Measurements from ENCODE around the gene HLA-A. TPM values are rescaled to one million over a fixed set of nuclear protein-coding genes. Genes with fewer than 3 reads are reported as not detected.

HLA-A gene
- total RNA-seq, 1 donor, result 268 TPM

DNA sequence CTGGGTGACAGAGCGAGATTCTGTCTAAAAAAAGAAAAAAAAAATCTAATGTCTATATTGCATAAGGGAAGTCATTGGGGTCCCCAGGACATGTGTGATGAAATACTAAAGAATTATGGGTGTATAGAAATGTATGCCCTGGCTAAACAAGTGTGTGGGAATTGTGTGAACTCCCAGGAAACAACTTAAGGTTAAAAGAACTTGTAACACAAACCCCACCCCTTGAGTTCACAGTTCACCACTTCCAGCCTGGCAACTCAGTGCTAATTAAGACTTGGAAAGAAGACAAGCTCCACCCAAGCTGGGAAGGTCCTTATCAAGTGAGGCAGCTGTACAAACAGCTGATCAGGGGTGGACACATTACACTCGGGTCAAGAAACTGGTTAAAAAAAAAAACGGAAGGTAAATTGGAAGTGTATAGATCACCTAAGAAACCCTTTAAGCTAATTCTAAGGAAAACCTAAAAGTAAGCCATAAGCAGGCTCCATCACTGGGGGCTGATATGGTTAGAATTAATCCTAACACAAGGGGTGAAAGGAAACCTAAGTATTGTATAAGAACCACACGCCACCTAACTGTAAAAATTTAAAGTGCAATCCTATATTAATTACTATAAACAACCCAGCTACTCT is 25.2 kb downstream of the HLA-A start:
- H3K27me3 ChIP-seq (ENCODE audit: insufficient read depth, low read length), result peaks cover 5% of the 10 kb centered on the region
- H4K20me1 ChIP-seq (ENCODE audit: insufficient read depth, low read length), result no peaks in the 10 kb centered on the region
- no peak overlapping the region for H3K27ac ChIP-seq (ENCODE audit: low read depth, low read length)
- TF ChIP-seq, protein P1, sequence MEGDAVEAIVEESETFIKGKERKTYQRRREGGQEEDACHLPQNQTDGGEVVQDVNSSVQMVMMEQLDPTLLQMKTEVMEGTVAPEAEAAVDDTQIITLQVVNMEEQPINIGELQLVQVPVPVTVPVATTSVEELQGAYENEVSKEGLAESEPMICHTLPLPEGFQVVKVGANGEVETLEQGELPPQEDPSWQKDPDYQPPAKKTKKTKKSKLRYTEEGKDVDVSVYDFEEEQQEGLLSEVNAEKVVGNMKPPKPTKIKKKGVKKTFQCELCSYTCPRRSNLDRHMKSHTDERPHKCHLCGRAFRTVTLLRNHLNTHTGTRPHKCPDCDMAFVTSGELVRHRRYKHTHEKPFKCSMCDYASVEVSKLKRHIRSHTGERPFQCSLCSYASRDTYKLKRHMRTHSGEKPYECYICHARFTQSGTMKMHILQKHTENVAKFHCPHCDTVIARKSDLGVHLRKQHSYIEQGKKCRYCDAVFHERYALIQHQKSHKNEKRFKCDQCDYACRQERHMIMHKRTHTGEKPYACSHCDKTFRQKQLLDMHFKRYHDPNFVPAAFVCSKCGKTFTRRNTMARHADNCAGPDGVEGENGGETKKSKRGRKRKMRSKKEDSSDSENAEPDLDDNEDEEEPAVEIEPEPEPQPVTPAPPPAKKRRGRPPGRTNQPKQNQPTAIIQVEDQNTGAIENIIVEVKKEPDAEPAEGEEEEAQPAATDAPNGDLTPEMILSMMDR (IDR thresholded peaks at IDR 0.05; ENCODE audit: extremely low read depth, low read depth, low read length), result no peak
- no peak overlapping the region for H3K4me3 ChIP-seq (ENCODE audit: insufficient read depth, low read length)
- H3K4me2 ChIP-seq (ENCODE audit: insufficient read depth, low read length), result no peak overlapping the region
- H3K9me3 ChIP-seq (ENCODE audit: low read depth, low read length), result no peaks in the 10 kb centered on the region
- no peak for DNase-seq (ENCODE audit: insufficient read length, low spot score, missing footprints)
- H2AFZ ChIP-seq (ENCODE audit: low read length), result no peak overlapping the region
- H3K36me3 ChIP-seq (ENCODE audit: insufficient read depth, low read length), result no peaks in the 10 kb centered on the region
- peaks cover 28% of the 10 kb centered on the region for H3K4me1 ChIP-seq (ENCODE audit: insufficient read depth, low read length)
- H3K79me2 ChIP-seq (ENCODE audit: insufficient read depth, low read length), result no peaks in the 10 kb centered on the region

DNA sequence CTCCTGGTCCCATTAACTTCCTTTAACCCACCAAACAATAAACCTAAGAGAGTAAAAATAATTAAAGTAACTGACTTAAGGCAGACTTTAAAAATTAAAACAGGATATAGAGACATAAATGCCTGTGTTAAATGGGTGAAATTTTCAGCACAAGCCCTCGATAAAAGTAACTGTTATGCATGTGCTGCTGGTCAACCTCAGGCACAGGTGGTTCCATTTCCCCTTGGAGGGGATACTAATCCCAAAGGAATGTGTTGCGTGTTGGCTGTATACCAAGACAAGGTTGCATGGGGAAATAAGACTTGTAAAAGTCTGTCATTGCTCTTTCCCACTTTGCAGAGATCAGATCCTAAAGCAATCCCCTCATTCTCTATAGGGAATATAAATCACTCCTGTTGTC is 25.8 kb downstream of the HLA-A start:
- no peak overlapping the region for H3K4me3 ChIP-seq (ENCODE audit: insufficient read depth, low read length)
- no peak overlapping the region for H2AFZ ChIP-seq (ENCODE audit: low read length)
- no peaks in the 10 kb centered on the region for H3K36me3 ChIP-seq (ENCODE audit: insufficient read depth, low read length)
- H3K79me2 ChIP-seq (ENCODE audit: insufficient read depth, low read length), result no peaks in the 10 kb centered on the region
- no peak for DNase-seq (ENCODE audit: insufficient read length, low spot score, missing footprints)
- H3K4me1 ChIP-seq (ENCODE audit: insufficient read depth, low read length), result peaks cover 28% of the 10 kb centered on the region
- peaks cover 5% of the 10 kb centered on the region for H3K27me3 ChIP-seq (ENCODE audit: insufficient read depth, low read length)
- no peak overlapping the region for H3K4me2 ChIP-seq (ENCODE audit: insufficient read depth, low read length)
- H4K20me1 ChIP-seq (ENCODE audit: insufficient read depth, low read length), result no peaks in the 10 kb centered on the region
- TF ChIP-seq, protein P1 (IDR thresholded peaks at IDR 0.05; ENCODE audit: extremely low read depth, low read depth, low read length), result no peak
- no peak overlapping the region for H3K27ac ChIP-seq (ENCODE audit: low read depth, low read length)
- no peaks in the 10 kb centered on the region for H3K9me3 ChIP-seq (ENCODE audit: low read depth, low read length)

DNA sequence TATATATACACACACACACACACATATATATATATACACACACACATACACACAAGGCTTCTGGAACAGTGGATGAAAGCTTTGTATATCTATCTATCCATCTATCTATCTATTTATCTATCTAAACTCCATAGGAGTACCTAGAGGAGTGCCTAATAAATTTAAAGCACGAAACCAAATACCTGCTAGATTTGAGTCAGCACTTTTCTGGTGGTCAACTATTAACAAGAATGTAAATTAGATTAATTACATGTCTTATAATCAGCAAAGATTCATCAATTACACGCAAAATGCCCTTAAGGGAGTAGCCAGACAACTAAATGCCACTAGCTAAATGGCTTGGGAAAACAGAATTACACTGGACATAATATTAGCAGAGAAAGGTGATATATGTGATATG is 26.6 kb downstream of the HLA-A start:
- Histone ChIP-seq H3K36me3 (ENCODE audit: insufficient read depth, low read length) (no peaks in the 10 kb centered on the region), H3K27ac (ENCODE audit: low read depth, low read length) (no peak overlapping the region), H3K4me2 (ENCODE audit: insufficient read depth, low read length) (no peak overlapping the region), H3K27me3 (ENCODE audit: insufficient read depth, low read length) (peaks cover 5% of the 10 kb centered on the region), H4K20me1 (ENCODE audit: insufficient read depth, low read length) (no peaks in the 10 kb centered on the region), H3K79me2 (ENCODE audit: insufficient read depth, low read length) (no peaks in the 10 kb centered on the region), H3K4me3 (ENCODE audit: insufficient read depth, low read length) (no peak overlapping the region), H2AFZ (ENCODE audit: low read length) (no peak overlapping the region), H3K4me1 (ENCODE audit: insufficient read depth, low read length) (peaks cover 28% of the 10 kb centered on the region), H3K9me3 (ENCODE audit: low read depth, low read length) (no peaks in the 10 kb centered on the region)
- DNase-seq (ENCODE audit: insufficient read length, low spot score, missing footprints), result no peak
- TF ChIP-seq, protein P1 (IDR thresholded peaks at IDR 0.05; ENCODE audit: extremely low read depth, low read depth, low read length), result no peak

DNA sequence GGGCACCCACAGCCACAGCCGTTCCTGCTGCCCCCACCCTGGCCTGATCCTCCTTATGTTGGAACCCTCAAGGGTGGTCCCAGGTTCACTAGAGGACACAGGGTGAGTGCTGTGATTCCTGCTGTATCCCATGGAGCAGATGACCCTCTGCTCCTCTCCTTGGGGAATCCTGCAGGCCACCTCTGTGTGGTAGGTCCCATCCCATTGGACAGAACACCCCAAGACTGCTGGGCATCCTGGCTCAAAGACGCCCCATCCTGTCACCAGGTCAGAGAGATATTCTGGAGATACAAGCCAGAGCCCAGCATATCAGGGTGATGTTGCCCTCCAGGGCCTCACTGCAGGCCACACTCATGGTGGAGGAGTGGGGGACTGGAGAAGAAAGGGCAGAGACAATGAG is 28.4 kb downstream of the HLA-A start:
- DNase-seq (ENCODE audit: insufficient read length, low spot score, missing footprints), result no peak
- H3K9me3 ChIP-seq (ENCODE audit: low read depth, low read length), result no peaks in the 10 kb centered on the region
- H2AFZ ChIP-seq (ENCODE audit: low read length), result no peak overlapping the region
- no peaks in the 10 kb centered on the region for H3K79me2 ChIP-seq (ENCODE audit: insufficient read depth, low read length)
- no peak overlapping the region for H3K4me2 ChIP-seq (ENCODE audit: insufficient read depth, low read length)
- H3K36me3 ChIP-seq (ENCODE audit: insufficient read depth, low read length), result no peaks in the 10 kb centered on the region
- peaks cover 21% of the 10 kb centered on the region for H3K27me3 ChIP-seq (ENCODE audit: insufficient read depth, low read length)
- peaks cover 13% of the 10 kb centered on the region for H3K4me1 ChIP-seq (ENCODE audit: insufficient read depth, low read length)
- TF ChIP-seq, protein P1 (IDR thresholded peaks at IDR 0.05; ENCODE audit: extremely low read depth, low read depth, low read length), result no peak
- no peaks in the 10 kb centered on the region for H4K20me1 ChIP-seq (ENCODE audit: insufficient read depth, low read length)
- no peak overlapping the region for H3K27ac ChIP-seq (ENCODE audit: low read depth, low read length)
- no peak overlapping the region for H3K4me3 ChIP-seq (ENCODE audit: insufficient read depth, low read length)
